Medulla oblongata (tissue), 1 donor: ENCODE results near the gene MEDAG.

Experiments used
- DNase-seq: peaks from one replicate; pipeline ENCODE4 v3.0.0-alpha.2; 2015; ENCODE audit errors: extremely low spot score

Gene MEDAG

DNA sequence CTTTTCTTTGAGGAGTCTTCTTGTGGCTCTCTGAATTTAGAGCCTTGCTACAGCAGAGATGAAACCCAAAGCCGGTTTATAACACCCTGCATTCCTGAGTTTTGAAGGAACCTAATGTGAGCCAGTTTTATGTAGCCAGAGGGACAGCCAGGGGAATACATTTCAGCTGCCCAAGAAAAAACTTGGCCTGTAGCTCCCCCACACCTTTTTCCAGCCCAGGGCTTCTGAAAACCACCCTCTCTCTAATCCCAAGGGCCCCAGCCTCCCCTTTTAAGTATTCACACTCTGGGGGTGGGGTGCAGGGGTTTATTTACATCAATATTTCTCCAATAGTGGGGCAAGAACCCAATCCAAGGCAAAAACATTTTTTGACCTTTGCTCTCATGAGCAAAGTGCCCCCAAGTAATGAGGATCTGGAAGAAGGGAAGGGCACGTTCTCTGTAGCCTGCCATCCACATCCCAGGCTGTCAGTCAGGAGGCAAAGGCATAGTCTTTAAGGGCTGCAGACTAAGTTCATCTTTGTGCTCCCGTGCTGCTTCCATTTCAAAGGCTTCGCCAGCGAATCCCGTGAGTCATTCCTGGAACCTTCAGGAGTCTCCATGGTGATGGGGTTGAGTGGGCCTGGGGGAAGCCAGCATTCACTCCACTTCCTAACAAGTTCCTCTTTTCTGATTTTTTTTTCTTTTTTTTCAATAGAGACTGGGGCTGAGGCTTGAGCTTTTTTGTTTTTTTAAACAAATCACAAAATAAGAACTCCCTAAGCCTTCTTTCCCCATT lies 33.2 kb upstream of the MEDAG start:
- DNase-seq = peak; percentile 63

DNA sequence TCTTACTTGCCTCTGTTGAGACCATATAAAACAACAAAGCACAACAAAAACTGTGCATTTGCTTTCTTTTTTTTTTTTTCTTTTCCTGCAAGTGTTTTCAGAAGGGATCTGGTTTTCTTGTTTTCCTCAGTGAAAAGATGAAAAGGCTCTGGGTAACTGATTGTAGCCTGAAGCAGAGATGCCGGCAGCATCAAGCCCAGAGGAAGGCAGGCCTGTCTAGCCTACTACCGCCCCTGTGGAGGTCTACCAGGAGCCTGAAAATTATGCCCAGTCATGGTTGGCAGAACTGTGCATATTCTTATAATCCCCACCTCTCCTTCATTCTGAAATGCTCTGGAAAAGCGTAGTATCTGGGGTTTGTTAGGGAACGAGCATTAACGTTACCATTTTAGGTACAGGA lies 32.6 kb upstream of the MEDAG start:
- no peak for DNase-seq

DNA sequence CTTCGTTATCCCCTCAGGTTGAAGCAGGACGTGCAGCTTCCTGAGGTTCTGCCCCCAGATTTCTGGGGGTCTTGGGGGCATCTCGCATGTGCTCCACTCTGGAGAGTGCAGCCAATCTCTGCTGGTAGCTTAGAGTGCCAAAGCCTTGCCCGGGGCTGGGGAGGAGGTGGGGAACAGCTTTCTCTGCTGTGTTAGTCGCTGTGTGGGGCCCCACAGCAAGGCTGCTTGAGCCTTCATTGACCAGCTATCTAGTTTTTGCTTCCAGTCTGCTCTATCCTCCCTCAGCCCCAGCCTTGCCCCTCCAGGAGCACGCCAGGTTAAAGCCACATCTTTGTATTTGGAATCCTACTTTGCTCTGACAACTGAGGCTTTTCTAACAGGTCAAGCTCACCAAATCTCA lies 32.0 kb upstream of the MEDAG start:
- no peak for DNase-seq

DNA sequence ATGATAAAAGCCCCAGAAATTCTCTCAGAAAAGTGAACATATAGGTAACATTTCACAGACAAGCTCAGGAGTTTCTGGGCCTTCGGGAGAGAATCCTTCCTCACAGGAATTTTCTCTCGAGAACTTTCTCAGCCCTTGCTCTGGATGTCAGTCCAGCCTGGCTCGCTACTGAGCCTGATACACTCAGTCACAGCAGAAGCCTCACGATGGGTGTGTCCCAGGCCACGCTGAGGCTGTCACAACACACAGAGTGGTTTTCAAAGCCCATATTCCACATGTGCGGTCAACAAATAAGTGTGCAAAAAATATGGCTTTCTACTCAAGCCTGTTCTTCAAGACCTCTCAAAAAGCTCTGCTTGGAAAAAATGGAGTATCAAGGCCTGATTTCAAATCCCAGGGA lies 31.5 kb upstream of the MEDAG start:
- no peak for DNase-seq

DNA sequence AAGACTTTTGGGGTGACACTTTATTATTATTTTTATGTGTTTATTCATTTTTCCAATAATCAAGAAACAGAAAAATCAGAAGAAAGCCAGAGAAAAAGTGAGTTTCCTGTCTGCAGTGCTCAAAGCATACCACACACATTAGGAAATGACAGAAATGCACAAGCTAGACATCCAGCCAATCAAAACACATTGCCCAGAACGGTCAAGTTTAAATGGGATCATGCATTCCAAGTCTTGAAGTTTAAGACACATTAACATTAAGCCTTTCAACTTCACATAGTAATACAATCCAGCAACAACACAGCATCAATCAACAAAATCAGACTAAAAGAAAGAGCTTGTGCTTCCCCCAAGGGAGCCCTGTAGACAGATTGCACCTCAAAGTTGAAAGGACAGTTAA lies 28.7 kb upstream of the MEDAG start:
- no peak for DNase-seq

DNA sequence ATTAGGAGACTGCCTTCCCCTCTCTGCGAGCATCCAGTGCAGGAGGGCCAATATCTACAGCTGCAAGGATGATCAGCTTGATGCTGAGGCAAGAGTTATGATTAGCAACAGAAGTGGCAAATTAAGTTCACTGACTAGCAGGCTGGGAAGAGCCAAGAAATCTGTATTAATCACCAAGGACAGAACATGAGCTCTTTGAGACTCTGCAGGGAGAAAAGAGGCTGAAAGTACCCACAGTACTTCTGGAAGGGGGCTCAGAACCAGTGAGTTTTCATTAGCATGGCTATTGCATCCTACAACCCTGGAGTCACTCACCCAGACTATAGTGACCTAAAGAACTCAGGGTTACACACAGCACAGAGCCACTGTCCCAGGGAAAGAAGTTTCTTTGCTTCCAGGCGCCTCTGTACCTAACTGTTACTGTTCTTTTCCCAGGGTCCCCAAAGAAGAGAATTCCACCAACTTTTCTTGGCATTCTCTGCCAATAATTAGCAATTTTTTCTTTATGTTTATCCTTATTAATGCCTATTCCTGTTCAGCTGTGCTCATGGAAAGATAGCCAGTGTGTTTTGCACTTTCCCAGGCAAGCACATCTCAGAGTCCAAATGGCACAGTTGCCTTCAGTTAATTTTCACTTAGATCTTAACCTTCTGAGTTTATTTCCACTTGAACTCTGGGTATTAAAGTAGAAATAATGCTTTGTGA lies 25.8 kb upstream of the MEDAG start:
- DNase-seq = no peak

DNA sequence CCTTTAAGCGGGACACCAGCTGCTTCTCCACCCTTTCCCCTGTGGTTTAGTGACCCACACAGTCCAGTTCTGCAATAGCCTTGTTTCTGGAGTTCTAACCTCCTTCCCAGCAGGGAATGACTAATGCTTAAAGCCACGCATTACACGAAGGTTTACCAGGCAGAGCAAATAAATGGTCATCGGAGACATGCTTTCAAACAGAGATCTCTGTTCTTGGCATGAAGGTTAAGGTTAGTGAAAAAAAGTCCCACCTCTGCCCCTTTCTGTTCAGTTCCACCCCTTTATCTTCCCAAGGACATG lies 25.3 kb upstream of the MEDAG start:
- DNase-seq = no peak

DNA sequence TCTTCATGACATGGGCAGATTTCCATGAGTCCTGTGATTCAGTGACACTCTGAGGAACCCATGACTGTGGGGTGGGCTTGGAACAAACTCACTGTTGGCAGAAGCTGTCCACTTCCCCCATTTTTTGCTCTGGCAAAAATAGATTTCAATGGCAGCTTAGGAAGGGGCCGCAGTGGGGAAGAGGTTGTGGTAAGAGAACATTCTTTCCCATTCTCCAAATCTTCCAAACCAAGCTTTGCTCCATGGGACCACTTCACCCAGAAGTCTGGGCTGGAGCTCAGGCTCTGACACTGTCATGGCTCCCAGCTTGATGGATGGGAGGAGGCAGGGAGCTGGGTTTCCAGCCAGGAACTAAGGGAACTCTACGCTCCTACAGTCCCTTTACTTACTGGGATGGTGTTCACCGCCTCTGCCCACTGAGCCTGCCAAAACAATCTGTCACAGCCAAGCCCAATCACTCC lies 24.9 kb upstream of the MEDAG start:
- peak; percentile 85 for DNase-seq

DNA sequence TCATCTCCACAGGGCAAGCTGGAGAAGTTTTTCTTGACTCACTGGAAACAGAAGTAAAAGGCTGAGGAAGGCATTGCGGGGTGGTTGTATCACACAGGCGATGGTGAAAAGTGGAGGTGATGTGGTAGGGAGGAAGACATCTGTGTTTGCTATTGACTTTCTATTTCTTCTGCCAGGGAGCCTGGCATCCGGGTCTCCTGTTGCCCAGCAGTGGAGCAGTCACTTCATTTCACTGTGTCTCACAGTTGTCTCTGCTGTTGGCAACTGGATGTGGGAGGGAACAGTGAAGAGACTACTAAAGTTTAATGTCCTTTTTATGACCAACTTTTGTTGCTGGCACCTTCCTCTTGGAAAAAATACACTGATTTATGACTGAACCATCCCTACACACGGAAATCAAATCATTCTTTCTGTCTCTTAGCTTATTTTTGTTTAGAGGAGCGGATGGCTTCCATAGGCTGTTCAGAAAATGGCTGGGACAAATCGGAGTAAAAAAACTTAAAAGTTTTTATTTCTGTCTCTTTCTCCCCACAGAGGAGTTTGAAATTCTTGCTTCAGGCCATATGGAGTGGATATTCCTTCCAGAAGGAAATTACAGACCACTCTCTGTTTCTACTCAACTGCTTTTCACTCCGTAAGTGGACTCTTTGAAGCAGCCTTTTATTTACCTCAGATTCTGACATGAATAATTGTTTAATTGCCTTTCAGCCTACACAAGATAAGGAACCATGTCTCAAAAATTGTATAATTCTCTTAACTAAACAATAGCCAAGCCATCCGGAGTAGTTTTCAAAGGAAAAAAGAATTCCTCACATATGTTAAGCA lies 23.8 kb upstream of the MEDAG start:
- peak; percentile 47 for DNase-seq

DNA sequence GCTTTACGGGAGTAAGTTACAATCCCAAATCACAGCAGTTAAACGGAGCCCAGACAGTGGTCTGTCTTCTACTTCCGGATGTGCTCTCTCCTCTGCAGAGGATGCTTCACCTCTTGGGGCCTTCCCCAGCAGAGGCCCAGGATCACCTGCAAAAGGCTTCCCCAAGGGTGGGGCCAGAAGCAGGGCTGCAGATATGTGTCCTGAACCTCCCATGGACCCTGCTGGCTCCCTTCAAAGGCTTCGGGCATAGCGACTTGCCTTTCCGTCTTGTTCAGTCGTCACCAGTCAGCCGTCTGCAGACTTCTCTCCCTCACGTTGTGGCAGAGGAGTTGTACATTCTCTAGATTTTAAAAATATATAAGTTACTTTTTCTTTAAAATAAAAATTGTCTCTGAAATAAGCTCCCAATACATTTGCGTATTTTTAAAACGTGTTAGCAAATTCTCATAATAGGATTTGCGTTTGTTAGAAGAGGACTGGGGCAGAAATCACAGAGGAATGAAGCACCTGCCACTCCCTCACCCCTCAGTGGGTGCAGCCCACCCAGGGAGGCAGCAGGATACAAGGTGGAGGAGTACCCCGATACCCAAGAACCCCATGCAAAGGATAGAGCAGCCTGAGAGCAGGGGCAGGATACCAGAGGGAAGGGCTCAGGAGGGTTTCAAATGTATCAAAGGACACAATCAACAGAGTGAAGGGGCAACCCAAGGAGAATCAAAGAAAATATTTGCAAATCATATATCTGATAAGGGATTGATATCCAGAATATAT lies 22.9 kb upstream of the MEDAG start:
- DNase-seq = no peak

DNA sequence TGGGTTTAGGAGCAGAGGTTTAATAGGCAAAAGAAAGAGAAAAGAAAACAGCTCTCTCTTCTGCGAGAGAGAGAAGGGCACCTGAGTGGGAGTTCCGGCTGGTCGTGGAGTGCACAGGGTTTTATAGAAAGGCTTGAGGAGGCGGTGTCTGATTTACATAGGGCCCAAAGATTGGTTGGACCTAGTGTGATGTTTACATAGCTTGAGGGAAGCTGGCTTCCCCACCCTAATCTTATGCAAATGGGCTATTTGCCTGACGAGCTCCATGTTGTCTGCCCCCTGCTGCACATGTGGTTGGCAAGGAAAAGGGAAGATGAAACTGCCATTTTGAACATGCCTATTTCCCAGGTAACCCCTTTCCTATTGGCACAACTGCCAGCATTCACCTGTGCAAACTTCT lies 21.5 kb upstream of the MEDAG start:
- no peak for DNase-seq

DNA sequence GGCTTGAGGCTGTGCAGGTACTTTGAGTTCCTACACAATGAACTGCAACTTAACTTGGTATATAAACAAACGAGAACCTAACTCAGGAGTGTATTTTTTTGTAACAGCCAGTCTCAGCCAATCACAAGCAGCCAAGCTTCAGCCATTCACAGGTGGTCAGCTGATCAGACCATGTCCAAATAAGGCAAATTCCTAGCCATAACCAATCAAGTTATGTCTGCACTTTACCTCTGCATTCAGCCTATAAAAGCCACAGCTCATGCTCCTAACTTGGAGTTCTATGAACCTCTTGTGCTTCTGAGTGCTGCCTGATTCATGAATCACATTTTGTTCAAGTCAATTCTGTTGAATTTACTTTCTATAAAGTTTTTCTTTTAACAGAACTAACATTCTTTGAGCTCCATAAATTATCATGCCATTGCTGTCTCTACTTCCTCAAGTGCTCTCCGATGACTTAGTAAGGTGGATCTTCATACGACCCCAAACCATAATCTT lies 16.8 kb upstream of the MEDAG start:
- DNase-seq = no peak

DNA sequence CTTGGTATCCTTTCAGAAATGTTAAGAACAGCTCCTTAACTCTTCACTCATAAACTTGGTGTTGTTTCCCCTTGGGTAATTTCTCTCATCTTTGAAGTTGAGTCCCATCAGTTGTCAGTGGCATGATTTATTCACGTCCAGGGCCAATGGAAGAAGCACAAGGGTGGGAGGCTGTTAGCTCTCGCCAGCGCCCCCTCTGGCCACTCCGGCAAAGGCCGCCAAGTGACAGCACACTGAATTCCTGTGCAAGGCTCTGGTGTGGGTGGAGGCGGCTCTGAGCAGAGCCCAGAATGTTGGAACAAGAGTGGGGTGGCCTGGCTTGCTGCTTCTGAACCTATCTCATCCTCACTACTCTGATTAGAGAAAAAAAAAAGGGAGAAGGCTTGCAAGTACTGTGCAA lies 13.1 kb upstream of the MEDAG start:
- no peak for DNase-seq

DNA sequence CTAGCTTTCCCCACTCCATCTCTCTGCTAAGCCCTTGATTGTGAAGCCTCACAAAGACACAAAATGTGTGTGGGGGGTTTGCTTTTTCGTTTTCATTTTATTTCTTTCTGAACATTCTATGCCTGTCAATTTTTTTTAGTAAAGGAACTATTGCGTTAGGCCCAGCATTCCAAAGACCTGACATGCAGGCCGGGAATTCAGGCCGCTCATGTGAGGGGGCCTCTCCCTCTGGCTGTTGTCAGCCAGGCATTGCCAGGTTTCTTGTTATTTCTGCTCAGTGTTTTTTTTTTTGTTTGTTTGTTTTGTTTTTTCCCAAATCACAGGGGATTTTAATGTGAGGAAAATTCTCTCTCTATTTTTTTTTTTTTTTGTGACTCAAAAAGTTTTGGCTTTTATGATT lies 10.3 kb upstream of the MEDAG start:
- DNase-seq = peak; percentile 28

DNA sequence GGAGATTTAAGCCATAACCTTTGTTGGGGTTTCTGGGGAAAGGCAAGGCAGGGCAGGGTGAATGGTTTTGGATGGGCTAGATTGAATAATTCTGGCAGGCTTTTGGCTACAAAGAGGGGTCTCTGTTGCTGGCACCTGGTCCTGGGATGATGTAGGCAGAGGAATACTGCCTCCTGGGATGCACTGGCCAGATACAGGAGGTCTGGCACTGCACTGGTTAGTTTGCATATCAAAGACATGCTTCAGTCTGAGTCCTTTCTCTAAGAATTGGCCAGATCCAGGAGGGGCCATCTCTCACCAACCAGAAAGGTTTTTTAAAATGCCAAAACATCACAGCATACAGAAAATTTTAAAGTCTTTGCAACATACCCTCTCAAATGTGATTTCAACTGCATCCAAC lies 8.0 kb upstream of the MEDAG start:
- no peak for DNase-seq

DNA sequence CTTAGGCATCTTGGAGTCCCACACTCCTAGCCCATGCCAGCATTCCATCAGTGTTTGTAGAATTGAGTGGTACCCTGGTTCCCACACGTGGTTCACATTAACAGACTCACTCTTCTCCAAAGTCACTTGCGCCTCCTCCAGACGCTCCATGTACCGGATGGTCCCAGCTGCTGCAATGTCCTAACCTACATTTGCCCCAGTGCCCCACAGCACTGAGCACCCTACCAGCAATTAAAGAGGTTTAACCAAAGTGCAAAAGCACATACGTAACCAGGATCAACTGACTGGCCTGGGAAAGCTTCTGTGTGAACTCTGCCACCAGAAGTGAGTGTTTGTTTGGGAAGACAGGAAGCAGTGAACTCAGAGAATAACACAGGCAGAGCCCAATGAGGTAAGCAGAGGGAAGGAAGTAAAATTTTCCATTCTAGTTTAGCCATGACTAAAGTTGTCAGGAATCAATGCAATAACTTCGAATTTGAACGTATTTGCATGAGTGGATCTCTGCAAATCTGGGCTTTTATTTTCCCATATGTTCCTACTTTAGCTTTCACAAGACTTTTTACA lies 7.3 kb upstream of the MEDAG start:
- DNase-seq = peak; percentile 37

DNA sequence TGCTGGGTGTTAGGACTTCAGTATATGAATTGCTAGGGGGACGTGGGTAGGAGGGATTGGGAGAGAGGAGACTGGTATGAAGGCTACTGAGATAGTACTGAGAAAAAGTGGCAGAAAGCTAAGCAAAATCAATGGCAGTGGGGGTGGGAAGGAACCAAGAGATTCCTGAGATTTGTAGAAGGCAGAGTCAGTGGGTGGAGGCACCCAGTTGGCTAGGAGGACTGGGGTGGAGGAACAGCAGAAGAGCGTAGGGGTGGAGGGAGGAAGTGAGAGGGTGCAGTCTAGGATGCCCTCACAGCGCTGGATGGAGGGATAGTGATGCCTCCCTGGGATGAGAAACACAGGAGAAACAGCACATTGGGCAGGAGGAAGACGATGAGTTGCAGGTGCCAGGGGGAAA lies 5.6 kb upstream of the MEDAG start:
- DNase-seq = no peak

DNA sequence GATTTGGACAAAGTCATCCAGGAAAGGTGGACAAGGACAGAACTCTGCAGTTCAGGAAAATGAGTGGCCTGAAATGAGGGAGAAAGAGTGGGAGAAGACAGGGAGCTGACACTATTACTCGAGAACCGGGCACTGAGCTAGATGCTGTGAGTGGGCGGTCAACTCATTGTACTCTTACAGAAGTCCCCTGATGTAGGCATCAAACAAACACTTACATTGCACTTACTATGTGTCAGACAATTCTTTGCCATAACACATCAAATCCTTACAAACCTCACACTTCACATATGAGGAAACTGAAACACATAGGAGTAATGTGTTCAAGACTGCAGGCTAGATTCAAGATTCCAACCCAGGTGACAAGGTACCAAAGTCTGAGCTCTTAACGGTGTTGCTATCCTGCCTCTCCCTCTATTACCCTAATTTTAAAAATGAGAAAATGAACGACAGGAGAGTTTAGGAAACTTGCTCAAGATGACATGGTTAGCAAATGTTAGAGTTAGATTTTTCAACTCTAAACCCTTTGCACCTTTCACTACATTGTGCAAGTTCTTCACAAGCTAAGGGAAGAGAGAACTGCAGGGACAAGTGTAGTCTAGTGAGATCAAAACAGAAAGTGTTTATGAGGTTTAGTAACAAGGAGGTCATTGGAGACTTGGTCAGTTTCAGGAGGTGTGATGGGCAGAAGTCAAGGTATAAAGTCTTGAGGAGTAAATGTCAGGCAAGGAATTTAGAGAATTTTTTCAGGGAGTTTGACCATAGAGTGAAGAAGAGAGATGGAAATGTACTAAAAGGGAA lies 4.9 kb upstream of the MEDAG start:
- DNase-seq = no peak

DNA sequence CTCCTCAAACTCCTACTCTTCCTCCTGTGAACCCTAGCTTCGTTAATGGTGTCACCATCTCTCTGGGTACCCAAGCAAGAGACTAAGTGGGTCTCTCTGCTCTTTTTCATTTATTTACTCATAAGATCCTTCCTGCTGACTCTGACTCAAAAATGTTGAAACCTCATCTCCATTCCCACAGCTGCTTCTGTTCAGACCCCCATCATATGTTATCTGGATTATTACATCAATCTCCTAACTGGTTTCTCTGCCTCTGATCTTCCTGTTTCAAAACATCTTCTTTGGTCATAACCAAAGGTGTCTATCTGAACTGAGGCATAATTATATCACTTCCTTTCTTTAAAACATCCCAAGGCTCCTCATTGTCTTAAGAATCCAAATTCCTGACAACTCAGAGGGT lies 2.0 kb upstream of the MEDAG start:
- DNase-seq = no peak

DNA sequence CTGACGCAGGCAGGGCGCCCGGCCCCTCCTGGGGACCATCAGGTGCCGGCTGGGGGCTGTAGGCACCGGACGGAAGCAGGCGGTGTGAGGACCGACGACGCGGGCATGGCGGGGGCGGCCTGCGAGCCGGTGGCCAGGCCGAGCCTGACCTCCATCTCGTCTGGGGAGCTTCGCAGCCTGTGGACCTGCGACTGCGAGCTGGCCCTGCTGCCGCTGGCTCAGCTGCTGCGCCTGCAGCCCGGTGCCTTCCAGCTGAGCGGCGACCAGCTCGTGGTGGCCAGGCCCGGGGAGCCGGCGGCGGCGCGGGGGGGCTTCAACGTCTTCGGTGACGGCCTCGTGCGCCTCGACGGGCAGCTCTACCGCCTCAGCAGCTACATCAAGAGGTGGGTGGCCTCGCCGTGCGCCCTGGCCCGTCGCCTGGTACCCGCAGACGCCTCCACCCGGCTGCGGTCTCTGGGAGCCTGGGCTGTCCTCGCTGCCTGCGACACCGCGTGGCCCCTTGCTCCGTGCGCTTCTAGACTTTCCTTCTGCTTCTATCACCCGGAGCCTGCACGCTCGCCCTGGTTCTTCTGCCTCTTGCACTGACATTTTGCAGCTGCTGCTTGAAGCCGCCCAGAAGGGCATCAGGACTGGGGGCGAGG lies 460 bp downstream of the MEDAG start:
- DNase-seq = no peak
